ENCODE results near the gene GCM1.

The GCM1 gene

GRCh38 chr6:53104916-53105315 lies 43.7 kb downstream of the GCM1 start:
- DNase-seq (ENCODE audit: low read depth in 3 of 3), result no peak

GRCh38 chr6:53103993-53104675 lies 44.5 kb downstream of the GCM1 start:
- no peak for DNase-seq (ENCODE audit: low read depth in 3 of 3)

GRCh38 chr6:53101006-53101405 lies 47.6 kb downstream of the GCM1 start:
- no peak for DNase-seq (ENCODE audit: low read depth in 3 of 3)

GRCh38 chr6:53100561-53100960 lies 48.1 kb downstream of the GCM1 start:
- no peak for DNase-seq (ENCODE audit: low read depth in 3 of 3)

GRCh38 chr6:53095716-53096115 lies 52.9 kb downstream of the GCM1 start:
- no peak for DNase-seq (ENCODE audit: low read depth in 3 of 3)

- DNase-seq (ENCODE audit: low read depth in 3 of 3), result no peak
These were observed 53.4 kb downstream of the GCM1 start for GRCh38 chr6:53095270-53095669.

GRCh38 chr6:53090576-53090975 lies 58.1 kb downstream of the GCM1 start:
- DNase-seq (ENCODE audit: low read depth in 3 of 3), result no peak

GRCh38 chr6:53089948-53090347 lies 58.7 kb downstream of the GCM1 start:
- no peak for DNase-seq (ENCODE audit: low read depth in 3 of 3)

- no peak for DNase-seq (ENCODE audit: low read depth in 3 of 3)
These were observed 62.3 kb downstream of the GCM1 start for GRCh38 chr6:53086302-53086701.

GRCh38 chr6:53080813-53081212 lies 67.8 kb downstream of the GCM1 start:
- DNase-seq (ENCODE audit: low read depth in 3 of 3), result no peak
